Adrenal gland (tissue), 12 donors: ENCODE data around the gene LHPP. TPM values are rescaled to one million over a fixed set of nuclear protein-coding genes. Genes with fewer than 3 reads are reported as not detected.

Experiments used
- DNase-seq, 7 donors: peaks; one replicate each; pipeline ENCODE4 v3.0.0-alpha.2; 2019 to 2020
- H3K27ac ChIP-seq, 5 donors: fragments of 200-600 bp; sonication (generic) in 4 of 5; 1 replicate in 3 of 5; 2 replicates in 2 of 5; pipeline versions ENCODE4 v1.5.1 to v1.8.0; 2016 to 2020; ENCODE audit warnings: mild to moderate bottlenecking in 1 of 5
- H3K27me3 ChIP-seq: fragments of 200-600 bp; 2 replicates; pipeline ENCODE4 v1.8.0; 2021
- H3K36me3 ChIP-seq, 2 donors: fragments of 200-600 bp; replicated peaks in 1 of 2; 1 replicate in 1 of 2; 2 replicates in 1 of 2; pipeline versions ENCODE4 v1.5.1 to v1.8.0; 2018 to 2022
- H3K4me1 ChIP-seq, 2 donors: fragments of 200-600 bp; replicated peaks in 1 of 2; 1 replicate in 1 of 2; 2 replicates in 1 of 2; pipeline versions ENCODE4 v1.5.1 to v1.8.0; 2018 to 2021
- H3K4me3 ChIP-seq, 4 donors: fragments of 200-600 bp; sonication (generic) in 3 of 4; one replicate each; pipeline ENCODE4 v1.5.1; 2016 to 2018
- H3K9me3 ChIP-seq, 3 donors: fragments of 200-600 bp; sonication (generic) in 1 of 3; replicated peaks in 1 of 3; 1 replicate in 2 of 3; 2 replicates in 1 of 3; pipeline versions ENCODE4 v1.5.1 to v1.8.0; 2016 to 2021
- CTCF ChIP-seq, 6 experiments: fragments of 450-650 bp in 4 of 6; fragments of 200-600 bp in 2 of 6; sonication (generic) in 1 of 6; IDR thresholded peaks; 1 replicate in 5 of 6; 2 replicates in 1 of 6; pipeline versions ENCODE4 v1.5.1 to v1.8.0; 2016 to 2021; ENCODE audit warnings: antibody characterized with exemption in 6 of 6, mild to moderate bottlenecking in 2 of 6, moderate library complexity in 1 of 6
- POLR2A ChIP-seq, 2 donors: fragments of 450-650 bp; IDR thresholded peaks; one replicate each; pipeline ENCODE4 v1.6.1; 2017; ENCODE audit warnings: antibody characterized with exemption in 2 of 2, mild to moderate bottlenecking in 2 of 2, moderate library complexity in 1 of 2
- WGBS, 4 donors: extraction: QIAGEN DNeasy Blood & Tissue Kit in 2 of 4; methylation state at CpG; one replicate each; pipeline versions ENCODE4 v1.1.5 to v1.1.7; 2013 to 2017; 5-methylcytosine and 5-hydroxymethylcytosine counted together
- intact Hi-C, 2 donors: fragments of 100-400 bp; cut with DNase I; formaldehyde crosslinking; loops; one replicate each; pipeline versions ENCODE4 v1.14.1 to v1.15.0; 2022 to 2023
- polyA plus RNA-seq, 3 donors: library from polyadenylated mRNA; stranded (reverse); fragments of 200-250 nt in 2 of 3; fragments of 350-450 nt in 1 of 3; fragmentation: Illumina TruSeq in 1 of 3; extraction: RNeasy Lipid Tissue Mini Kit (QIAGEN cat#74804) in 1 of 3; gene quantifications; one replicate each; pipeline ENCODE4 v1.2.3, GENCODE V29; 2013 to 2014
- total RNA-seq, 9 donors: library from RNA; depleted of rRNA in 4 of 9; stranded (reverse); fragments of >200 nt in 4 of 9; fragments of 120-200 nt in 1 of 9; fragmentation: NEBNext Ultra II Directional in 1 of 9; extraction: Animal tissue kit (Norgen Biotek cat#: 25700) in 1 of 9; gene quantifications; one replicate each; pipeline versions ENCODE4 v1.1.0 to v1.2.4, GENCODE V29; 2013 to 2023
- donor health status: healthy with polysubstance abuse.
- donor health status: Bipolar disorder and iron deficiency.
- donor health status: DM: yes; HTN: yes; CAD: no.
- donor health status: DM: no; HTN: no; CAD: no.
- donor health status: DM: no; HTN: no; CAD: no.
- donor health status: DM: yes; HTN: yes; CAD: no.

LHPP gene
- total and polyA plus RNA-seq, 12 donors: 10.5 to 70.1 (median 43.4) TPM

- Histone ChIP-seq H3K9me3 (no peaks in the 10 kb centered on the region), H3K27me3 (no peaks in the 10 kb centered on the region), H3K4me3 (no peak overlapping the region), H3K27ac (peak overlapping the region in 3 of 5 donors; percentile 10 to 42 (median 31)), H3K4me1 (peaks cover 17 to 23% of the 10 kb centered on the region in 2 donors), H3K36me3 (no peaks in the 10 kb centered on the region)
- 81 to 89% (median 87%) methylated on average over 3 of the region's 3 CpGs for WGBS, 4 donors
- DNase-seq: no peak
- TF ChIP-seq CTCF (IDR thresholded peaks at IDR 0.05) (no peak), POLR2A (IDR thresholded peaks at IDR 0.05) (no peak)
- intact Hi-C loops: loop anchor here in 1 of 2 donors (5.0 to 10.0 kb wide), 2 partner anchors 92 to 295 kb away; no protein-coding TSS in a partner anchor
These were observed 71.2 kb downstream of the LHPP start for GRCh38 chr10:124532788-124533187.

- TF ChIP-seq CTCF (IDR thresholded peaks at IDR 0.05) (no peak), POLR2A (IDR thresholded peaks at IDR 0.05) (no peak)
- WGBS, 4 donors: 49 to 66% (median 55%) methylated on average over 4 to 13 of the region's 13 CpGs
- Histone ChIP-seq H3K4me3 (no peak overlapping the region), H3K36me3 (no peaks in the 10 kb centered on the region), H3K27me3 (no peaks in the 10 kb centered on the region), H3K4me1 (peaks cover 17 to 23% of the 10 kb centered on the region in 2 donors), H3K9me3 (no peaks in the 10 kb centered on the region), H3K27ac (peak overlapping the region in 1 of 5 donors; percentile 69)
- DNase-seq: peak in 4 of 7 donors; percentile 30 to 45 (median 38)
- intact Hi-C loops: loop anchor here in 1 of 2 donors (5.0 to 10.0 kb wide), 2 partner anchors 92 to 294 kb away; no protein-coding TSS in a partner anchor
These were observed 71.6 kb downstream of the LHPP start for GRCh38 chr10:124533266-124533665.

- Histone ChIP-seq H3K4me1 (peaks cover 17 to 32% of the 10 kb centered on the region in 2 donors), H3K36me3 (no peaks in the 10 kb centered on the region), H3K4me3 (no peak overlapping the region), H3K27ac (peak overlapping the region in 1 of 5 donors; percentile 69), H3K27me3 (no peaks in the 10 kb centered on the region), H3K9me3 (no peaks in the 10 kb centered on the region)
- intact Hi-C loops: loop anchor here (2.0 to 10.0 kb wide), 3 partner anchors 90 to 293 kb away; no protein-coding TSS in a partner anchor
- peak; percentile 63 to 88 (median 67) for DNase-seq
- TF ChIP-seq CTCF (IDR thresholded peaks at IDR 0.05) (peak; percentile 26 to 81 (median 56)), POLR2A (IDR thresholded peaks at IDR 0.05) (no peak)
- 35 to 67% (median 47%) methylated on average over 11 to 30 of the region's 30 CpGs for WGBS, 4 donors
These were observed 72.7 kb downstream of the LHPP start for GRCh38 chr10:124534231-124534798.

- Histone ChIP-seq H3K4me1 (peaks cover 17 to 32% of the 10 kb centered on the region in 2 donors), H3K9me3 (no peaks in the 10 kb centered on the region), H3K27me3 (no peaks in the 10 kb centered on the region), H3K27ac (peak overlapping the region in 1 of 5 donors; percentile 69), H3K4me3 (no peak overlapping the region), H3K36me3 (no peaks in the 10 kb centered on the region)
- no peak for TF ChIP-seq POLR2A (IDR thresholded peaks at IDR 0.05)
- TF ChIP-seq CTCF (IDR thresholded peaks at IDR 0.05): no peak
- intact Hi-C loops: loop anchor here (2.0 to 10.0 kb wide), 4 partner anchors 90 to 292 kb away; partner anchors contain the start of gene FAM53B (in 1 of the 2)
- DNase-seq: no peak
- WGBS, 4 donors: 86 to 90% (median 87%) methylated on average over 17 of the region's 17 CpGs
These were observed 73.4 kb downstream of the LHPP start for GRCh38 chr10:124534826-124535601.
